SU-DHL-6 (cell line): ENCODE results near the gene STEAP4.

Source experiments
- CTCF ChIP-seq: fragments of 200-600 bp; sonication (generic); IDR thresholded peaks from one replicate; pipeline ENCODE4 v1.5.1; 2017; ENCODE audit warnings: antibody characterized with exemption, mild to moderate bottlenecking, low read length, moderate library complexity; ENCODE audit not compliant: insufficient read depth, poor library complexity, severe bottlenecking
- EZH2phosphoT487 ChIP-seq: fragments of 200-600 bp; sonication (generic), shearing (Covaris generic); conservative IDR thresholded peaks from 2 replicates; pipeline ENCODE4 v1.6.1; 2018; ENCODE audit warnings: mild to moderate bottlenecking, antibody characterized with exemption, low read length, moderate library complexity, mixed read lengths

- TF ChIP-seq EZH2phosphoT487 (no peak), CTCF (no peak)
Measured at GRCh38 chr7:88344956-88345832, 38.5 kb upstream of the STEAP4 start.
